Body of pancreas (tissue), 4 donors: Measurements from ENCODE around the gene EFHC2.
A peak's percentile ranks its signal among the peaks of the same experiment; 100 is the strongest.

Experiments used
- CTCF ChIP-seq, 7 experiments: fragments of 450-650 bp in 4 of 7; fragments of 200-600 bp in 3 of 7; sonication (generic) in 3 of 7; IDR thresholded peaks; one replicate each; pipeline ENCODE4 v1.5.1; 2016 to 2019; ENCODE audit warnings: antibody characterized with exemption in 7 of 7
- POLR2A ChIP-seq, 3 donors: fragments of 450-650 bp; IDR thresholded peaks; one replicate each; pipeline ENCODE4 v1.6.1; 2016; ENCODE audit warnings: antibody characterized with exemption in 3 of 3, mild to moderate bottlenecking in 2 of 3

GRCh38 chrX:44244008-44244407, 99.5 kb downstream of the EFHC2 start:
- peak; percentile 21 to 73 (median 58) for TF ChIP-seq CTCF (IDR thresholded peaks at IDR 0.05)
- TF ChIP-seq POLR2A (IDR thresholded peaks at IDR 0.05): no peak
